ENCODE results near the gene HACD3.
"Not testable (repeated sequence)": the region's sequence is repeated elsewhere in the genome, so short reads cannot be mapped to it uniquely, and the experiment has no call there.

The HACD3 gene

DNA sequence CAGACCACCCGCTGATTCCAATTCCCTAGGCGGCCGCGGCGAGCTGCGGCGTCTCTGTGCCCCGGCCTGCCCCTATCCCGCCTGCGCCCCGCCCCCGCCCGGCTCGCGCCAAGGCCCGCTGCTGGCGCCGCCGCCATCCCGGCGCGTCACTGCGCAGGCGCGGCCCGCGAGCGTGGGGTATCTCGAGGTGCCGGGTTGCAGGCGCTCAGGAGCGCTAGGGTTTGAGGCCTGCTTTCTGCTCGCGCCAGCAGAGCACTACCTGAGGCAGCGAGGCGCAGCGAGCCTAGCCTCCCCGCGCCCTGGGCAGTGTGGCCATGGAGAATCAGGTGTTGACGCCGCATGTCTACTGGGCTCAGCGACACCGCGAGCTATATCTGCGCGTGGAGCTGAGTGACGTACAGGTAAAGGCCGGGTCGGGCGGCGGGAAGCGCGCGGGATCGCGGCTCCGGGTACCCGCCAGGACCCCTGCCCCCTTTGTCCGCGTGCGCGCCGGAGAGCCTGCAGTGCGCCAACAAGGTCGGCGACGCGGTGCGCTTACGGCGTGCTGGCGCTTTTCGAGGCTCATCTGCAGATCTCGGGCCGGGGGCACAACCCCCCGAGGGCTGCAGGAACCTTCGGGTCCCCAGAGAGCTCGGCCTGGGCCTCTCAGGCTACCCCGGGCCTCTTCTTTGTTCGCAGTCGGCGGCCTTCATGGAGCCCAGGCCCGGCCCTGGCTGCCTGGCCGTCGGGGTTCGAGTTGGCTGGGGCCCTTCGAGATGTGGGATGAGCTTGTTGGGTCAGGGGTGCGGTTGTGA lies at the start of gene HACD3:
Gene HACD3, plus strand, starts transcription at position 146 of the 794 bp plus-strand sequence. Its CDS starts 169 bp downstream, at position 315.
- DNase-seq (ENCODE audit: low spot score): peak; percentile 99

DNA sequence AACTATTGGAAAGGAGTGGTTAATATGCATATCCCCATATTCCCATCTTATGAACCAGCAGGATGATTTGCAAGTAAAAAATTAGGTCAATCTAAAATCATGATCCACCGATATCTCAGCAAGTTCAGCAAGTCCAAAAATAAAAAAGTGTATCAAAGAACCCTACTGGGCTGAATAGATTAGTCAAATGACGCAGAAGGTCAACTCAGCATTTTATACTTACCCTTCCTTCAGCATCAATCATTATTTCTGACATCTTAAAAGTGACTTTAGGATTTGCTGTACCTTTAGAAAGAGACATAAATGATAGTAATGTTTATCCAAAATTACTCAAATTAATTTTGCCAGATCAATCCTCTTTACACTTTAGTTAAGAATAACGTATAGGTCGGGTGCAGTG lies 45.4 kb upstream of the HACD3 start:
- DNase-seq (ENCODE audit: low spot score): no peak

- DNase-seq (ENCODE audit: low spot score): no peak
Measured at GRCh38 chr15:65494076-65494475, 36.2 kb upstream of the HACD3 start.

GRCh38 chr15:65509321-65509720 lies 20.9 kb upstream of the HACD3 start:
- no peak for DNase-seq (ENCODE audit: low spot score)

- DNase-seq (ENCODE audit: low spot score): no peak
Measured at GRCh38 chr15:65512189-65512588, 18.1 kb upstream of the HACD3 start.

- DNase-seq (ENCODE audit: low spot score): peak; percentile 79
Measured at GRCh38 chr15:65512807-65513416, 17.4 kb upstream of the HACD3 start.

DNA sequence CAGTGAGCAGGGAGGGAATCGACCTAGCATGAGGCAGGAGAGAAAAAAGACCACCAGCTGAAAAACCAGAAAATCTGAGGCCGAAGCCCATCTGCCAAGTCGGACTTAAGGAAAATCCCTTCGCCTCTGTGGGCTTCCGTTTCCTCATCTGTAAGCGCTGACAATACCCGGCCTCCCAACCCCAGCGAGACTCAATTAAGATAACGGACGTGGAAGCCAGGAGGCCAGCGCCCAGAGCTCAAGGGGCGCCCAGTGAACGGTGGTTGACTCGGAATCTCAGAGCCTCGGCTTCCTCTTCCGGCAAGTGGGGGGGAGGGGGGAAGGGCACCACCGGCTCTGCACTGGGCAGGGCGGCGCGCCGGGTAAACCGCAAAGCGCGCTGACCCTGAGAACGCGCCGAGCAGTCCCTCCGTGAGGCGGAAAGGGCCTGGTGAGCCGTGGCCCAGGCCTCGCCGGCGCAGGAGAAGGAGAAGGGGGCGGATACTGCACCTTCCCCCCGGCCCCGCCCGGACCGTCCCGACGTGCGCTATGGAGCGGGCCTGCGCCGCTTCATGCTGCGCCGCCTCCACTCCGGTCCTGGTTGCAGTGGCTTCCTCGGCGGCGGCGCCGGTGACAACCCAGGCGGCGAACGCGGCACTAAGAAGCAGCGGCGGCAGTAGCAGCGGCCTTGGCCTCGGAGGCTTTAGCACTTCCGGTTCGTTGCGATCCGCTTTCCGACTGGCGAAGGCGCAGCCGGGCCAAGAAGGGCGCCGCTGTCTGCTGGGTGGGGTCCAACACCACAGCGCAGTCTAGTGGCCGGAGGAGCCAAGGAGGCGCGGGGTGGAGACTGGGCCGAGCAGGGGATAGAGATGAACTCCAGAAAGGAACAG lies 13.0 kb upstream of the HACD3 start, which contains the start of gene DPP8:
Gene DPP8, minus strand, starts transcription at position 693 of the 869 bp plus-strand sequence. CDS start 5,136 bp downstream, outside the sequence.
- DNase-seq (ENCODE audit: low spot score): peak; percentile 95

GRCh38 chr15:65517866-65518207 lies 12.4 kb upstream of the HACD3 start:
- peak; percentile 13 for DNase-seq (ENCODE audit: low spot score)

GRCh38 chr15:65518633-65519285 lies 11.5 kb upstream of the HACD3 start:
- no peak for DNase-seq (ENCODE audit: low spot score)

DNA sequence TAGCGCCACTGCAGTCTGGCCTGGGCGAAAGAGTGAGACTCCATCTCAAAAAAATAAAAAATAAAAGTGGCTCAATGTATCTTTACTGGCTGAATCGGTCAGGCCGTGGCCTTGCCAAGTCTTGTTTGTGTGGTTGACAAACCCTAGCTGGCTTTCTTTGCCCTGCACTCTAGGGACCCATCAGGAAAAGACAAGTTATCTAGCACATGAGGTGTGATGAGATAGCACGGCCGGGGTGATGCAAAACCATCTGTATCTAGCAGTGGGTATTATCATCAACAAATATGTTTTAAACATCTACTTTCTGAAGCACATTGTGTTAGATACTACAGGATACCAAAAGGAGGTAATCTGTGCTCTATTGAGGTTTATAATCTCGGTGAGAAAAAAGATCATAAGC lies 8.9 kb upstream of the HACD3 start:
- no peak for DNase-seq (ENCODE audit: low spot score)

- DNase-seq (ENCODE audit: low spot score): no peak
Measured at GRCh38 chr15:65524226-65524625, 6.0 kb upstream of the HACD3 start.

DNA sequence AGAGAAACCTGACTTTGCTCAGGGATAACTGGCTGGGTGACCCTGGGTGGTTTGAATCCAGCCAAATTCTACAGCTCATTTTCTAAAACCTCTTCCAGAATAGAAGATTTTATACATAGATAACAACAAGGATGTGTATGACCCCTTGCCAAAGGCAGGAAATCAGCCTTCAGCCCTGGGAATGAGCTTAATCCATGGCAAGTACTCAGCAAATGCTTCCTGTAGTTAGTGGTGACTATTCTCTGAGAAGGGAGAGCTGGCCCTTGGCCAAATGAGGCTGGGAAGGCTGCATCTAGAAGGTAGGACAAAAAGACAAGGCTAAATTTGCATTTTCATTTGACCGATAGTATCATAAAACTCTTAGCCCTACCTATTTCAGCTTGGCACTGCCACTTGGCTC lies 4.6 kb upstream of the HACD3 start:
- DNase-seq (ENCODE audit: low spot score): no peak

- DNase-seq (ENCODE audit: low spot score): no peak
Measured at GRCh38 chr15:65528461-65529060, 1.7 kb upstream of the HACD3 start.

- peak; percentile 14 for DNase-seq (ENCODE audit: low spot score)
Measured at GRCh38 chr15:65529762-65530317, 423 bp upstream of the HACD3 start.

GRCh38 chr15:65532738-65533051 lies 2.4 kb downstream of the HACD3 start:
- no peak for DNase-seq (ENCODE audit: low spot score)

DNA sequence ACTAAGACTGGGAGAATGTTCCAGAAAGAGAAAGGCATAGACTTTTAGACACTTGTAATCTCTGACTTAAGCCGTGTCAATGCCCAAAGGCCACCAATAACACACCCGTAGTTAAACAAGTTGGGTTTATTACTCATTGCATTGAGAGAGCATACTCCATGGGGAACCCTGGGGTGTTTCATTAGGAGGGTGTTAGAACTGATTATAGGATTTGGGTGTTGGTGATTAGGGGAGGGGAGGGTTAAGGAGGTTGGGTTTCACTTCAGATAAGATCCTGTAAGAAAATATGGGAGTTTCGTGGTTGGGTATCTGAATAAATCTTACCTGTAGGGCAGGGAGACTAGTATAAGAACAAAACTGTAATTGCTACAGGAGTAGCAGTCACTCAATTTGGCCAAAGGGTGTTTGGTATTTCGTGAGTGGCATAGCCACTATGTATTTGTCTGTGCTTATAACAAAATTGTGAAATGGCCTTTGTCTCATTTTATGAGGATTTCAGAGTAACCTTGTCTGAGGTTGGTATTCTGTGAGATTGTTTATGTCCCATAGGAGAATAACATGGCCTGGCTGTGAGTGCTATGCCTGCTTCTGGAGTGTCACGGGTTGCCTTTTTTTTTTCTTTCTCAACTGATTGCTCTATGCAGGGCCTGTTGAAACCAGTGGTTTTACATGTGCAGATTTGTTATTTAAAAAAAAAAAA lies 2.9 kb downstream of the HACD3 start:
- DNase-seq (ENCODE audit: low spot score): no peak

GRCh38 chr15:65535192-65535591 lies 4.9 kb downstream of the HACD3 start:
- no peak for DNase-seq (ENCODE audit: low spot score)

DNA sequence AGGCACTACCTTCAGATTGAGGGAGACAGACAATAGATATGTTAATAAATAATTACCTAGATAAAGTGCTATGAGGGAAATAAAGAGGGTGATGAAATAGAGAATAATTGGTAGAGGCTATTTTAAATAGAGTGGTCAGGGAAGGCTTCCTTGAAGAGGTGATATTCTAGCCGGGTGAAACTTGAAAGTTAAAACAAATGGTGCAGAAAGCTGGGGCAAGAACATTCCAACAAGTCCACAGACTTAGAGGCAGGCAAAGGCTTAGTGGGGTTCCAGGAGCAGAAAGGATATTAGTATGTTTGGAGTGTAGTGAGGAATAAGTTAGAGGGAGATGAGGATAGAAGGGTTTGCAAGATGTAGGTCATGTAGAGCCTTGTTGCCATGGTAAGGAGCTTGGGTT lies 10.1 kb downstream of the HACD3 start:
- no peak for DNase-seq (ENCODE audit: low spot score)

DNA sequence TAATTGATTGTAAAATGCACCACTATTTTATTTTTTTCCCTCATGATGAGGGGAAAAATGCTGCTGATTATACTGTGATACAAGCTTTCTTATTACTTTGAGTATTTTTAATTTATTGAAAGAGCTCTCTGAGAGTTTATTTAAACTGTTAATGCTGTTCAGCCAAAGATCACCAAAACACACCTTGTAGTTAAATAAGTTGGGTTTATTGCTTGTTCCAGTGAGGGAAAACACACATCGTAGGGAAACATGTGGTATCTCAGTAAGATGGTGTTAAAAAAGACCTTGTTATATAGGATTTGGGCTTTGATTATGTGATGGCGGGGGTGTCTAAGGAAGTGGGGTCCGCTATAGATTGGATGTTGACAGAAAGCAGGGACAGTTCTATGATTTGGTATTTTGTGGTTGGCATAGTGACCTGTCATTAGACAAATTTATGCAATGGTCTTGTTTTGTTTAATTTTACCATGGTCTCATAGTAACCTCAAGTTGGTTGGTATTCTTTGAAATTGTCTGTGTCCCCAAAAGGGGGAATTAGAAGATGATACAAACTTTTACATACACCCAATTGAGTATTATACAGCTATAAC lies 11.1 kb downstream of the HACD3 start:
- DNase-seq (ENCODE audit: low spot score): no peak

DNA sequence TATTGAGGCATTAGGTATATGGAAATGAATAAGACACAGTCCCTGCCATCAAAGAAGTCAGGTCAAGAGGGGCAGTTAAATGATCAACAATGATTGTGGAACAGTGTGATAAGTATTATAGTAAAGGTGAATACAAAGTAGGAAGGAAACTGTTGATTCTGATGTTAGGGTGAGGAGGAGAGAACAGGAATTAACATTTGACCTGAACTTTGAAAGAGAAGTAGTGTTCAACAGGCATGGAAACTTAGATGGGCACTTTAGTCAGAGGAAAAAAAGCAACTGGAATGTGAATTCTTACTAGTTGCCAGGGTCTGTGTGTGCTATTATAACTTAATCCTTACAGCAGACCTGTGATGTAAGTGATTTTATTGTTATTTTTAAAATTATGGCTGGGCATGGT lies 17.6 kb downstream of the HACD3 start:
- no peak for DNase-seq (ENCODE audit: low spot score)

DNA sequence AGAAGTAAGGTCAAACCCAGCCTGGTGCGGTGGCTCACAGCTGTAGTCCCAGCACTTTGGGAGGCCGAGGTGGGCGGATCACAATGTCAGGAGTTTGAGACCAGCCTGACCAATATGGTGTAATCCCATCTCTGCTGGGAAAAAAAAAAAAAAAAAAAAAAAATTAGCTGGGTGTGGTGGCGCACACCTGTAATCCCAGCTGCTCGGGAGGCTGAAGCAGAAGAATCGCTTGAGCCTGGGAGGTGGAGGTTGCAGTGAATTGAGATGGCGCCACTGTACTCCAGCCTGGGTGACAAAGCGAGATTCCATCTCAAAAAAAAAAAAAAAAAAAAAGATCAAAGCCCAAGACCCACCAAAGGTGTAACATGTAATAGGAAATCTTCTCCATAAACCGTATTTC lies 19.0 kb downstream of the HACD3 start:
- DNase-seq (ENCODE audit: low spot score): not testable (repeated sequence)

All from AG20443 (cell line).